GM12872 (cell line): ENCODE measurements around the gene PARD6G.

Experiments
- CTCF ChIP-seq: IDR thresholded peaks from 3 replicates; pipeline ENCODE4 v1.5.1; 2011; ENCODE audit warnings: low read depth, mild to moderate bottlenecking, low read length, moderate library complexity; ENCODE audit not compliant: insufficient read depth

PARD6G gene

GRCh38 chr18:80234398-80234797, 12.9 kb downstream of the PARD6G start:
- TF ChIP-seq CTCF = no peak

GRCh38 chr18:80233899-80234298, 13.4 kb downstream of the PARD6G start:
- TF ChIP-seq CTCF = no peak

GRCh38 chr18:80233201-80233835, 14.0 kb downstream of the PARD6G start:
- TF ChIP-seq CTCF = no peak

- no peak for TF ChIP-seq CTCF
Measured at GRCh38 chr18:80232710-80233109, 14.6 kb downstream of the PARD6G start.

GRCh38 chr18:80232030-80232429, 15.3 kb downstream of the PARD6G start:
- no peak for TF ChIP-seq CTCF

- no peak for TF ChIP-seq CTCF
Measured at GRCh38 chr18:80231616-80232015, 15.7 kb downstream of the PARD6G start.

- TF ChIP-seq CTCF = no peak
Measured at GRCh38 chr18:80231151-80231550, 16.2 kb downstream of the PARD6G start.
